HG03060 (cell line): ENCODE results near the gene ANKRD23.
A peak's percentile ranks its signal among the peaks of the same experiment; 100 is the strongest.

Experiments
- ATAC-seq: cut with Tn5 transposase; IDR thresholded peaks from one replicate; pipeline ENCODE4 v1.9.1; 2021; ENCODE audit warnings: low read depth, moderate number of reproducible peaks; ENCODE audit not compliant: unreplicated experiment

The ANKRD23 gene

DNA sequence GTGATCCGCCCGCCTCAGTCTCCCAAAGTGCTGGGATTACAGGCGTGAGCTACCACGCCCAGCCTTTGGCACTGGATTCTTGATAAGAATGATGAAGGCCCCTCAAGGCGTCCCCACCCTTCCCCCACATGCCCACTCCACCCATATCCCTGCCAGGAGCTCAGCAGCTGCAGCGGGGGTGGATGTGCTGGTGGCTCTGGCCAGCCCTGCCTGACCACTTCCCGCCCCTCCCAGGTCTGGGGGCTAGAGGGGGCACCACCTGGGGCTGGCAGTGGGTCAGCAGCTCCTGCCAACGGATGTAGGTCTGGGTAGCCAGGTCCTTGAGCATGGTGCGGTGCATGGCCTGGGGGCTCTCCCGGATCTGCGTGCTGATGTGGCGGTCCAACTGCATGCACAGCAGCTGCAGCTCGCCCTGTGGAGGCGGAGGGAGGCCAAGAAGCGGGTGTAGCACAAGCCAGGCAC lies 33.8 kb upstream of the ANKRD23 start:
- no peak for ATAC-seq

DNA sequence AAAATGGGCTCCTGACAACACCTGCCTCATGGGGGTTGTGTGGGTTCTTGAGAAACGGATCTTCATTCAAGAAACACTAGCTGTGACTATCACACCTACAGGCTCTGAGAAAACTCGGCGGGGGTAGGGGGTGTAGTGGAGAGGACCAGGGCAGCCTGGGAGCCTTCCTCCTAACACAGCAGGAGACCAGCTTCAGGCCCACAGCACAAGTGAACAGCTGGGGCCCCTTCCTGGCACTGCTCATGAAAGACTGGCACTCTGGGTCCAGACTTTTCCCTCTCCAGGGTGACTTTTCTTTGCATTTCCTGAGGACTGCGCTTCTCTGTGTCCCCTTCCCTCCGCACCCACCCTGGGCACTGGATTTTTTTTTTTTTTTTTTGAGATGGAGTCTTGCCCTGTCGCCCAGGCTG lies 33.2 kb upstream of the ANKRD23 start:
- no peak for ATAC-seq

DNA sequence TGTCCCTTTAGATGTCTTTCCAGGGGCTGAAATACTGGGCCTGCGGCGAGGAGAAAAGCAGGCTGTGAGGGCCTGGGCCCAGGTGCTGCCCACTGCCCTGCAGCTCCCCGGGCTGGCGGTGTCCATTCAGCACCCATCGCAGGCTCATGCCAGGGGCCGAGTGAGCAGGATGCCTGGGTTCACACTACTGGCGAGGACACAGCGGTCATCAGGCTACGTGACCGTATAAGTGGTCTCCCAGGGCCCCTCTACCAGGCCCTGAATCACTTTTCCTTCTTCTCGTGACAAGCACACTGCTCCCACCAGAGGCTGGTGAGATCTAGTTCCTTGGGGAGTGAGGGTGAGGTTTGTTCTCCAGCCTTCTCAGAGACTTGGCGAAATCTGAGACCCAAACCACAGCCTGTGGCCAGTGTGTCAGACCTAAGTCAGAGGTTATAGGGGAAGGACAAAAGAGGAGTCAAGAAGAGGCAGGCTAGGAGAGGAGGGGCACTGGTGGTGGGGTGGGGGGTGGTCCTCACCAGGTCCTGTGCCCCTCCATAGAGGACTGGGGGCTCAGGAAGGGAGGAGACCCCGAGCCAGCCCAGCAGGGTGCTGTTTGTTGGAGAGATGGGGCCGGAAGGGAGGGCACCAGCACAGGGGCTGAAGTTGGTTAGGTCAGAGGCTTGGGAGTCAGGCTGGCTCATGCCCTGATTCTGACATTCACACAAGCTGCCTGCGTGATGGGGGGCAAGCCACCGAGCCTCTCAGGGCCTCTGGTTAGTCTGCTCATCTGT lies 32.6 kb upstream of the ANKRD23 start:
- ATAC-seq = no peak

DNA sequence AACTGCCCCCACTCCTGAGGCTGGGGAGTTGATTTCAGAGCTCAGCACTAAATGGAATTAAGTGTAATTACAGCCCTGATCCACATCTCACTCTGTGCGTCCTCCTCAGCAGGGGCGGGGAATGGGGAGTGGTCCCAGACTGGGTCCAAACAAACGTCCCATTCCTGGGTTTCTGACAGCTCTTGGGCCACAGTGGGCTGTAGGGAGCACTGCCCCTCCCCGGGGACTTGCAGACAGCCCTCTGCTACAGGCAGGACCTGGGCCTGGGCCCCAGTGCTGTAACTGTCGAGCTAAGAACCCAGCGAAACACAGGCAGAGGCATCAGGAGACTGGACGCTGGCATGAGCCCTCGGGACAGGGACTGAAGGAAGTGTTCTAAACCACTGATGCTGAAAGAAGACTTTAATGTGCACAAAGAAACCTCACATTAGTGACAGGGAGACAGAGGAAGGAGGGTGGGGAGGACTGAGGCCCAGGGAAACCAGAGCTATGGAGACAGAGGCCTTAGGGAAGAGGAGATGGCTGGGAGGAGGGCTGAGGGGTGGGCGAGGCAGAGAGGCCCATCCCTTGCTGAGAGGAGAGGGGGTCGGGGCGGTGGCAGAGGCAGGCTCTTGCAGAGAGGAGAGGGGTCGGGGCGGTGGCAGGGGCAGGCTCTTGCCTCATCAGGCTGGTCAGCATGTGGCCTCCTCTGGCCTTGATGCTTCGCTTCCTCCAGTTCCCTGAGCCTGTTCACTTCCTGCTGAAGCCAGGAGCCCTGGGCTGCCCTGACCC lies 31.9 kb upstream of the ANKRD23 start:
- ATAC-seq = no peak

DNA sequence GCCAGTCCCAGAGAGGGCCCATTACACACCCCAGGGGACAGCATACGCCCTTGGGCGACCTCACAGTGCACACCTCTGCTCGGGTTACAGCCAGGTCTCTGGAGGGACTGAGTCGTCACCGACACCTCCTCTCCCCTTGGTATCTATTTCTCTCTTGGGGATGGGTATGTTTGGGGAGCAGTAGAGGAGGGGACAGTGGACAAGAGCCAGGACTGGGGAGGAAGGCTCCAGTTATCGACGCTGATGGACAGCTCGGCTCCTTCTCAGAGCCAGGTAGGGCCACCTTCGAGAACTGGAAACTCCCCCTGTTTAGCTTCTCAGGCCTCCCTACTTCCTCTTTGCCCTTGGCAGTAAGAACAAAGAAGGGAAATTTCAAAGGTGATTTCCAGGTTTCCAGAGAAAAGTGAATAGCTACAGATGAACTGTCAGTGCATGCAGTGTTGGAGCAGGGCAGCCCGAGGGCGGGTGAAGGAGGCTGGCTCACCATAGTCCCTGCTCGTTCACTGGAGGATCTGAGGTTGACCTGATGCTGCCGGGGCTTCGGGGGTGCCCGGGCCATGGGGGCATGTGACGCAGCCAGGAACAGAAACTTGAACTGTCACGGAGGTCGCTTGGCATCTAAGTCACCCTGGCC lies 30.5 kb upstream of the ANKRD23 start:
- ATAC-seq = peak; percentile 63

DNA sequence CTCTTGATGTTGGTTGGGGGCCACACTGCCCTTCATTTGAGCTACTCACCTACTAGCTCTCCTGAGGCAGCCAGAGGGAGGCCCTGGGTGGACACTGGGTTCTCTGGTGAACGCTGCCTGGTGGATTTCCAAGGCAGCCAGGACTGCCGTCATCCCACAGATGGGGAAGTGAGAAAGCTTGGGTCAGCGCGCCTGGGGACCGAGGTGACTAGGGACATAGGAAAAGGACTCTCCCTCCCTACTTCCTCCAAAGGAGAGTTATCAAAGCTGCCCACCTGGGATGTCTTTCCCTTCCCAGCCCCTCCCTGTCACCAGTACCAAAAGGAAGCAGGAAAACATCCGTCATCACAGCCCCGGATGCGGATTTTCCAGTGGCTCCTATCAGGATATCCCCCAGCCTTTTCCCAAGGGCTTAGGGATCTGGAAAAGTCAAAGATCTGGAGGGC lies 29.9 kb upstream of the ANKRD23 start:
- no peak for ATAC-seq

DNA sequence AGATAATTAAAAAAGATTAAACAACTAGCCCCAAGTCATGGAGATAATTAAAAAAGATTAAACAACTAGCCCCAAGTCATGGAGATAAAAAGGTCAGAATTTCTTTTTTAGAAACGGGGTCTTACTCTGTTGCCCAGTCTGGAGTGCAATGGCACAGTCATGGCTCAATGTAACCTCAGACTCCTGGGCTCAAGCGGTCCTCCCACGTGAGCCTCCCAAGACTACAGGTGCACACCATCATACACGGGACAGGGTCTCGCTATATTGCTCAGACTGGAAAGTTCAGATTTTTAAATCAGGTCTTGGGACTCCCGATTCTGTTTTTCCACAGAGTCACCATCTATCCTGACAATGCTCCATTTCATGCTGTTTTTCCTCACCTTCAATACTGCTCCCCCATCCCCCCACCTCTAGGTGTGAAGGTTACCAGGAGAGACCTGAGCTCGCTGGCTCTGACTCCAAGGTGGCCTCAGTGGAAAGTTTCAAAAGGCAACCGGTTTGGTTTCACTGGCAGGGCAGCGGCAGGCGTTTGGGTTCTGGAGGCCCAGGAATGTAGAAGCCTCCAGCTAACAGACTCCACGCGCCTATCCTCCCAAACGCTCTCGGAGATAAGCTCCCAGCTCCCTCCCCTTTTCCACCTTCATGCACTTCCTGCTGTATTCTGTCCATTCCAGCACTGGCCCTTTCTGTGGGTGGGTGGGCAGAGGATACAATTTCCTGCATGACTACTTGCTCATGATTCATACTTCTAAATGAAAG lies 28.9 kb upstream of the ANKRD23 start:
- no peak for ATAC-seq

DNA sequence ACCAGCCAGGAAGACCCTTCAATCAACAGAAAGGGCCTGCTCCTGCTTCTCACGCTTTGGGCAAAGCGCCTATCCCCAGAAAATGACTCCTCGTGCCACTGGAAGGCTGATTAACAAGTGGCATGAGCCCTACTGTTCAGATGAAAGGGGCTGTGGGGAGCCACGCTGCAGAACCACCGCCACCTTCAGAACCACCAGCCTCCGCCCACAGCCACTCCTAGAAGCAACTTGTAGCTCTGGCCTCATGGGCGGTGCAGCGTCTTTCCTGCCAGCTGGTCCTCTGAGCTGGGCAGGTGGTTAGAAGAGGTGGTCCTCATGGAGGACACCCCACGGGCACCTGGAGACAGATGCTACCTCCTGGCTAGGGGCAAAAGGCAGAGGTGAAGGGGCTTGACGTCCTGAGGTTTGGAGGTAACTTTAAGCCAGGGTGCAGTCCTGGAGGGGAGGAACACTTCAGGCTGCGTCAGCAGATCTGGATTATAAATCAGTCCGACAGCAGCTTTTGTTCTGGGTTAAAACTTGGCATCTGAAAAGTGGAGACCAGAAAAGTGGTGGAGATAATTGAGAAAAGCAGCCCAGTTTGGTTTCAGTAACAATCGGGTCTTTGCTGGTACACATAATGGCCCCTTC lies 26.9 kb upstream of the ANKRD23 start:
- ATAC-seq = no peak

DNA sequence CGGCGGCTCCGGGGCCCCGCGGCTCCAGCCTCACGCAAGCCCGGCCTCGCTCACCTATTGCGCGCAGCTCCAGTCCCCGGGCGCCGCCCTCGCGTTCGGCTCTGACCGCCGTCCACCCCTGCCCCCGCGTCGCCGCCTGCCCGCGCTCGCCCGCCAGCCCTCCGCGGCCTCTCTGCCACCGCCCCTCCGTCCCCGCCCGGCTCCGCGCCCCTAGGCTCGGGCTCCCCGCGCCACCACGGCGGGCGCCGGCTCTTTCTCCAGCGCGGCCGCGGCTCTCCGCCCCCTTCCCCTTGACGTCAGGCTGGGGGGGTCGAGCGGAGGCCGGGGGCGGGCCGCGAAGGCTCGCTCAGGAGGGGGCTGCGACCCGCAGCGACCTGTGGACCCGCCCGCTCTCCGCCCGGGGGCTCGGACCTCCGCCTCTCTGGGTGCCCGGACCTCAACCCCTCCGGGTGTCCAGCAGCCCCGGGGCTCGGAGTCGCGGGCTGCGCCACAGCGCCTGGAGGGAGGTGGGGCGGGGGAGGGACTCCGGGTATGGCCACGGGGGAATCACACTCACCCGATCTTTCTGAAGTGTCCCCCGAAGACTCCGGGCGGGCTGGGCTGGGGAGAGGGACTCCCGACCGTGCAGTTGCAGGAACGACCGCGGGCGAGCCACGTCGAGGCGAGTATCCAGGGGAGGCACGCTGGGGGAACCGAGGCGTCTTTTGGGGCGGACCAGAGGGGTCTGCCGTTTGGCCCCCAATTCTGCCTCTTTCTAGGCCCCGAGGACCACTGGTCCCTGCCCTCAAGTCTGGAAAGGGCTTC lies 26.2 kb upstream of the ANKRD23 start, which contains the start of gene SEMA4C:
SEMA4C (minus strand) TSS at position 259 of the 804 bp plus-strand sequence. CDS start 2,194 bp downstream, outside the sequence.
- no peak for ATAC-seq

DNA sequence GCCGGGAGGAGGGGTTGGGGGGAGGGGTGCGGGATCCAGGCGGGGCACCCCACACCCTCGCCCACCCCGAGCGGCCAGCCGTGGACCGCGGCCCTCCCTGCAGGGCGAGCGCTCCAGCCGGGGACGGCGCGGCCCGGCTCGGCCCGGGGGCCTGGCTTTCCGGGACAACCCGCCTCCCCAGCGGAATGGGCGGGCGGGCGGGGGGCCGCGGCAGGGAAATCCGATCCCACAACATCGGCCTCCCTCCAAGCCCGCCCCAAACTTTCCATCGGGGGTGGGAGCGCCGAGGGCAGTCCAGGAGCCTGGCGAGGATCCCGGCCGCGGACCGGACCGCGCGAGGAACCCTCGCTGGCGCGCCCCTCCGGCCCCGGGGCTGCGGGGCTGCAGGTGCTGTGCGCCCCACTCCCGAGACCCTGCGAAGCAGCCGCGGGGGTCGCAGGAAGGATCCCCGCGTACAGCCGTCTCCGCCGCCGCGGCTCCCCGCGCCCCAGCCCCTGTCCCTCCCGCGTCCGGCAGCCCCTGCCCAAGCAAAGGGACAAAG lies 25.5 kb upstream of the ANKRD23 start:
- no peak for ATAC-seq

DNA sequence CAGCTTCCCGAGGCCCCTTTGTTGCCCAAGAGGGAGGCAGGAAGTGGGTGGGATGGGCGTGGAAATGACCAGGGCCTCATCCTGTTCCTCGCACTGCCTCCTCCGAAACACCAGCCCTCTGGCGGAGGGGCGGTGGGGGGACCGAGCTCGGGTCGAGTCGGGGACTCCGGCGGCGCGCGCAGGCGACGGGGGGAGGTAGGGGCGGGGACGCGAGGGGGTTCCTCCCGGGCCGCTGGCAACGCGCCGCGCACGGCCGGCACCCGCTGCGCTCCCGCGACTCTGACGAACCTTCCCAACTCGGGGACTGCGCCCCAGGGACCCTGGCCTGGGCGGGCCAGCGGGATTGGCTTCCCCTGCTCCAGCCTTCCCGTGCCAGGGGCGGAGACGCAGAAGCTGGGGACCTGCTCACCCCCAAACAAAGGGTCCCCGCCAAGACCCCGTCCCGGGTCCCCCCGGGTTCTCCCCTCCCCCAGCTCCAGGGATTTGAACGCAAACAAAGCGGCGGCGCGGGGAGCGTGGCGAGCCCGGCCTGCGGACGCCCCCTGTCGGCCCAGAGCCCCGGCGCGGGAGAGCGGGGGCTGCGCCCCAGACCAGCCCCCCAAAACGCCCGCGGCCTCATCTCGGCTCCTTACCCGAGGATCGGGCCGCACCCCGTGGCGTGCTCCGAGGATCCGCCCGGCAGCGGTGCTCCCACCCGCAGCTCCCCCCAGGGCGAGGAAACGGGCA lies 24.9 kb upstream of the ANKRD23 start:
- no peak for ATAC-seq

DNA sequence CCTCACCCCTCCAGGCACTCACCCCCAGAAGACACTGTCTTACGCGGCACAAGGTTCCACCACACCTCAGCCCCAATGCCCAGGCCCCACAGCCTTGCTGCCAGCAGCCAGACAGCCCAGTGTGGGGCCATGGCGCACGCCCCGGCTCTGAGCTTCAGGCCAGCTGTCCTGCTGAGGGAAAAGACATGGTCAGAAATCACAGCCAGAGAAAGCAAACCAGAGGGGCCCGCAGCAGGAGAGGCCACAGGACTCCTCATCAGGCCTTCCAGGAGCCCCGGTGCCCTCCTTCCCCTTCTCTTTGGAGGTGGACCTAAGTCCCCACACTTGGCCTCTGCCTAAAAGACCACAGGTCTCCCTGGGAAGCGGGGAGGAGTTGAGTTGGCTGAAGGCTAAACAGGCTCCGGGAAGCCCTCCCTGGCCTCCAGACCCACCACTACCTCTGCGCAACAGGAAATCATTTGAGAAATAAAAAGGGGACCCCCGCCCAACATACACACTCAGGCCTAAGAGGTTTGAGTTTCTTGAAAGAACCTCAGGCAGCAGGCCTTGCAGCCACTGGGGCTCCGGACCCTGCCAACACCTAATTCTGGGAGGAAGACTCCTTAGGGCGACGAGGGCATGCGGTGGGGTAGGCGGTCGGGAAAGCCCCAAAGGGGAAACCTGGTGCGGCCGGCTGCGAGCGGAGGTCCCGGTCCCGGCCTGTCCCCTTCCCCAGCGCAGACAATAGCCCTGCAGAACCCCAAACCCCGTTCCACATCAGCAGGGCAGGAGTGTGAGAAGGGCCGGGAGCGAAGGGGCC lies 24.1 kb upstream of the ANKRD23 start:
- no peak for ATAC-seq

DNA sequence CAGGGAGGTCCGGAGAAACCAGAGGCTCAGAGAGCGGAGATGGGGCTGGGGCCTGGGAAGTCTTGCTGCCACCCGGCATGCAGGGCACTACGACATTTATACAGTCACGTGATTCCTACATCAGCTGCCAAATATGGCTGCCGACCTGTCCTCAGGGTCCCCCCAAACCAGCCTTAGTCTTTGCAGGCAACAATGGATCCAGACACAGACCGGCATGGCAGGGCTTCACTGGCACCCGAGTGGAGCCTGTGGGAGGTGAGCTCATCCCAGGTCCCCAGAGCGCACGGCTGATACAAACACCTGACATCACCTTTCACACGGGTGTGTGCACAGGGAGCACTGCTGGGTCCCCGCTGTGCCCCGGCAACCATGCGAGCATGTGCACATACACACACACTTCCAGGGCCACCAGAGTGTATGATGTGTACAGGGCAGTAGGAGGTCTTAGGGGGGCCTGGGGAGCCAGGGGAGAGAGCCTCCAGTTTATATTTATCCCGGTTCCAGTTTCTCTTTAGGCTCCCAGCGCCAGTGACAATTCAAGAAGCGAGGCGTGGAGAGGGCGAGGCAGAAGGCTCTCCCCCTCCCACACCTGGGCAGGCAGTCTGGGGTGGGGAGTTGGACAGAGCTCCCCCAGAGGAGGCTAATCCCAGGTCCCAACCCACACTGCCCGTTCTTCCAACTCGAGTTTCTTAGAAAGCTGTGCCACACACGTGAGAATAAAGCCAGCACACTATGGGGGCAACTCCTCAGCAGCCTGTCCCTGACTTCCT lies 23.4 kb upstream of the ANKRD23 start:
- no peak for ATAC-seq

DNA sequence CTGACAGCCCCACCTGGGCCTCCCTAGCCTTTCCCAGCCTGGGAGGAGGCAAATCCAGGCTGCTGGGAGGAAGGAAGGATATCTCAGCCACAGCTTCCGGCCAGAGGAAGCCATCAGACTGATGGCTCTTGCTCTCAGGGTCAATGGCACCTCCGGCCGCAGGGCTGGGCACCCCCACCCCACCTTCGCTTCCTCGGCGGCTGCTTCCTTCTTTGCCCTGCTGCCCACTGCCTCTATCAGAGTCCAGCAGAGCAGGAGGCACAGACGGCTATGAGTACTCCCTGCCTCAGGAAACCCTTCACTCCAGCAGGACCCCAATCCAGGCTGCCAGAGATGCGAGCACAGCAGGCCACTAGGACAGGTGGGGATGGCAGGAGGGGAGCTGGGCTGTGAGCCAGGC lies 22.8 kb upstream of the ANKRD23 start:
- no peak for ATAC-seq

DNA sequence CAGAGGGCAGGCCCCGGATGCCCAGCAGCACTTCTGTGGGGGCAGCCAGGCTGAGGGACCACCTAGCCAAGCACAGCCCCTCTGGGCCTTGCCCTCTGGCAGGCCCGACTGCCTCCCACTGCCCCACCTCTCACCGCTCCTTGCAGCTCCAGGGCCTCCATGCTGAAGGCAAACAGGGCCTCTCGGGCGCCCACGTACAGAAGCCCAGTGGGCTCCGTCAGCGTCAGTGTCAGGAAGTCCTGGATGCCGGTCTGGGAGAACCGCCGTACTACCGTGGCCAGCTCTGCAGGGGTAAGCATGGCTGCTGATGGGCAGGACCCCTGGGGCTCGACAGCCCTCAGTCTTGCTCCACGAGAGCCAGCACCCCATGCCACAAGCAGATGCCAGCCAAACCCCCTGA lies 22.3 kb upstream of the ANKRD23 start:
- ATAC-seq = no peak

DNA sequence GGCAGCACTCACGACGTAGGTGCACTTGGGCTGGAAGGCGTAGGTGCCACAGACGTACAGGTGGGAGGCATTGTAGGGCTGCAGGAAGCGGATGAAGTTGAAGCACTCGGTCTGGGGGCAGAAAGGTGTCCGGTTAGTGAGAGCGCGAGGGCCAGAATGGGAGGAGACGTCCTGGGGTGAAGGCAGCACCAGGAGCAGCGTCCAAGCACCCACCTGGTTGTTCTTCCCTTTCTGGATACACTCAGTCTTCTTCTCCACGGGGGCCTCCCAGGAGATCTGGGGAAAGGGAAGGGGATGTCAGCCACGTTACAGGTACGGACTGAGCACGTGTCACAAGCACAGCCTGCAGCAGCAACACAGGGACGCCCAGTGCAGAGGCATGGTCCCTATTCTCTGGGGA lies 21.8 kb upstream of the ANKRD23 start:
- no peak for ATAC-seq
